Tibial nerve (tissue), 4 donors: ENCODE measurements around the gene PPP1R2B. TPM values are rescaled to one million over a fixed set of nuclear protein-coding genes. Genes with fewer than 3 reads are reported as not detected.

Experiments
- DNase-seq, 2 donors: peaks; one replicate each; pipeline ENCODE4 v3.0.0-alpha.2; 2019; ENCODE audit warnings: low spot score in 2 of 2
- H3K27ac ChIP-seq, 4 donors: fragments of 200-600 bp; sonication (generic) in 3 of 4; one replicate each; pipeline ENCODE4 v1.5.1; 2017 to 2019; ENCODE audit warnings: mild to moderate bottlenecking in 1 of 4
- H3K27me3 ChIP-seq, 2 donors: fragments of 200-600 bp; sonication (generic) in 1 of 2; one replicate each; pipeline versions ENCODE4 v1.5.1 to v1.6.0; 2017 to 2019
- H3K36me3 ChIP-seq, 3 donors: fragments of 200-600 bp; sonication (generic); one replicate each; pipeline ENCODE4 v1.5.1; 2018 to 2019
- H3K4me1 ChIP-seq, 4 donors: fragments of 200-600 bp; sonication (generic) in 3 of 4; one replicate each; pipeline ENCODE4 v1.5.1; 2017 to 2019
- H3K4me3 ChIP-seq, 4 donors: fragments of 200-600 bp; sonication (generic) in 3 of 4; one replicate each; pipeline ENCODE4 v1.5.1; 2017 to 2019; ENCODE audit warnings: mild to moderate bottlenecking in 1 of 4, moderate library complexity in 1 of 4
- H3K9me3 ChIP-seq, 4 donors: fragments of 200-600 bp; sonication (generic) in 3 of 4; one replicate each; pipeline ENCODE4 v1.5.1; 2017 to 2019
- EP300 ChIP-seq, 2 donors: sonication (generic); formaldehyde crosslinking; IDR thresholded peaks; one replicate each; pipeline ENCODE4 v1.6.1; 2017; ENCODE audit warnings: antibody characterized with exemption in 2 of 2, mild to moderate bottlenecking in 1 of 2
- POLR2A ChIP-seq, 2 donors: fragments of 450-650 bp; IDR thresholded peaks; one replicate each; pipeline ENCODE4 v1.6.1; 2017; ENCODE audit warnings: antibody characterized with exemption in 2 of 2, mild to moderate bottlenecking in 2 of 2, moderate library complexity in 2 of 2
- WGBS, 2 donors: methylation state at CpG; one replicate each; pipeline ENCODE4 v1.1.5; 2018; 5-methylcytosine and 5-hydroxymethylcytosine counted together
- total RNA-seq, 4 donors: library from RNA; depleted of rRNA; stranded (reverse); fragments of >200 nt; gene quantifications; one replicate each; pipeline ENCODE4 v1.1.0, GENCODE V29; 2016
- TF ChIP-seq, protein P1 (sequence below), 5 experiments: fragments of 200-600 bp in 3 of 5; fragments of 450-650 bp in 2 of 5; sonication (generic) in 3 of 5; IDR thresholded peaks; one replicate each; pipeline ENCODE4 v1.5.1; 2016 to 2019; ENCODE audit warnings: antibody characterized with exemption in 5 of 5, mild to moderate bottlenecking in 3 of 5, moderate library complexity in 2 of 5

PPP1R2B gene
- total RNA-seq, 4 donors from 2014 or later: not detected

DNA sequence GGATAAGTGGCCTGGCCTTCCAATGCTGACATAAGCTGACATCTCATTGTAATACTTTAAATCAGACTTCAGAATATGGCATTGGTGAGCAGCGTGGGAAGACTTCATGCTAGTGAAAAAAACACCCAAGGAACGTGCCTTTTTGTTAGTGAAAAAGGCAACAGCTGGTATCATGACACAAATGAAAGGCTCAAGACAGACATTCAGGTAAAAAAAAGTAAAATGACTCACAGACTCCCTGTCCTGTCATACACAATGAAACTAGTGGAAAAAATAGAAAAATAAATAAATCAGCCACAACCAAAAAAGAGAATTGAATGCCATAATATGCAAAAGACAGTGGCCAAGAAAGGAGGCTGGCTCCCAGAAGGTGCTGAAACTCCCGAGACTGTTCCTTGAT, 24.4 kb upstream of the PPP1R2B start:
- 79 to 82% methylated on average over 3 of the region's 3 CpGs for WGBS, 2 donors
- no peaks in the 10 kb centered on the region for H3K36me3 ChIP-seq
- H3K9me3 ChIP-seq: peaks cover 0 to 5% (median 0%) of the 10 kb centered on the region in 4 donors
- H3K4me3 ChIP-seq: no peak overlapping the region
- TF ChIP-seq, protein P1, sequence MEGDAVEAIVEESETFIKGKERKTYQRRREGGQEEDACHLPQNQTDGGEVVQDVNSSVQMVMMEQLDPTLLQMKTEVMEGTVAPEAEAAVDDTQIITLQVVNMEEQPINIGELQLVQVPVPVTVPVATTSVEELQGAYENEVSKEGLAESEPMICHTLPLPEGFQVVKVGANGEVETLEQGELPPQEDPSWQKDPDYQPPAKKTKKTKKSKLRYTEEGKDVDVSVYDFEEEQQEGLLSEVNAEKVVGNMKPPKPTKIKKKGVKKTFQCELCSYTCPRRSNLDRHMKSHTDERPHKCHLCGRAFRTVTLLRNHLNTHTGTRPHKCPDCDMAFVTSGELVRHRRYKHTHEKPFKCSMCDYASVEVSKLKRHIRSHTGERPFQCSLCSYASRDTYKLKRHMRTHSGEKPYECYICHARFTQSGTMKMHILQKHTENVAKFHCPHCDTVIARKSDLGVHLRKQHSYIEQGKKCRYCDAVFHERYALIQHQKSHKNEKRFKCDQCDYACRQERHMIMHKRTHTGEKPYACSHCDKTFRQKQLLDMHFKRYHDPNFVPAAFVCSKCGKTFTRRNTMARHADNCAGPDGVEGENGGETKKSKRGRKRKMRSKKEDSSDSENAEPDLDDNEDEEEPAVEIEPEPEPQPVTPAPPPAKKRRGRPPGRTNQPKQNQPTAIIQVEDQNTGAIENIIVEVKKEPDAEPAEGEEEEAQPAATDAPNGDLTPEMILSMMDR (IDR thresholded peaks at IDR 0.05): no peak
- TF ChIP-seq POLR2A (IDR thresholded peaks at IDR 0.05) (no peak), EP300 (IDR thresholded peaks at IDR 0.05) (no peak)
- no peak for DNase-seq
- H3K4me1 ChIP-seq: no peaks in the 10 kb centered on the region
- no peaks in the 10 kb centered on the region for H3K27me3 ChIP-seq
- no peak overlapping the region for H3K27ac ChIP-seq

DNA sequence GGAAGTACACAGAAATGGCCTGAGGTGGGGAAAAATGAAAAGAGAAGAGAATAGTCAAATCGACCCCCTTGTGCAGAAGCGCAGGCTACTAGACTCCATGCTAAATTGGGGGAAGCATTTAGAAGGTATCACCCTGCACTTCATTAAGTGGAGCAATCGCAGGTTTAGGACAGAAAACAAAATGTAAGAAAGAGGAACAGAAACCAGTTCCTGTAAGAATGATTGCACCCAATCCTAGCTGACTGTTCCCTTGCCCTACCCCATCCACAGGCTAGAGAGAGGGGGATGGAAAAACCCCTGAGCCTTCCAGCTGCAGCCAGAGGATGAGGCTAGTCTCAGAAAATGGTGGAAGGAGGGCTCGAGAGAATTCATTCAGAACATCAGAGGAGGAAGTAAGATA, 23.9 kb upstream of the PPP1R2B start:
- Histone ChIP-seq H3K9me3 (peaks cover 0 to 5% (median 0%) of the 10 kb centered on the region in 4 donors), H3K4me3 (no peak overlapping the region), H3K27ac (no peak overlapping the region), H3K4me1 (no peaks in the 10 kb centered on the region), H3K36me3 (no peaks in the 10 kb centered on the region), H3K27me3 (no peaks in the 10 kb centered on the region)
- no peak for DNase-seq
- 78 to 85% methylated on average over 4 of the region's 4 CpGs for WGBS, 2 donors
- no peak for TF ChIP-seq EP300 (IDR thresholded peaks at IDR 0.05)
- no peak for TF ChIP-seq POLR2A (IDR thresholded peaks at IDR 0.05)
- TF ChIP-seq, protein P1 (IDR thresholded peaks at IDR 0.05): no peak

DNA sequence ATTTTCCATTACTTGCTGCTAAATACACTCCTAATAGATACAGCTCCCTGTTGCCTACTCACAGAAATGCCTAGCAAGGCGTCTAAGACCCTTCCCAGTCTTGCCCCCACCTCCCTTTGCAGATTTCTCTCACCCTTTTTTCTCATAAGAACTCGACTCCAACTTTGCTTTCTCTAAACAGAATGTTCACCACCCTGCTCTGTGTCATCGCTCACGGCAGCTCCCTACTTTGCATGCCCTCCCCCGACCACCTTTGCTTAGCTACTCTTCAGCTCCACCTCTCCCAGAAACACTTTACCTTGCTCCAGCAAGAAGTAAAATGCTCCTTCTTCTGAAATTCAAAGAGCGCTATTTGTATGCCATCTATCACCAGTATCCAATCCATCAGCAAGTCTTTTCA, 15.2 kb upstream of the PPP1R2B start:
- 81 to 87% methylated on average over 6 of the region's 6 CpGs for WGBS, 2 donors

DNA sequence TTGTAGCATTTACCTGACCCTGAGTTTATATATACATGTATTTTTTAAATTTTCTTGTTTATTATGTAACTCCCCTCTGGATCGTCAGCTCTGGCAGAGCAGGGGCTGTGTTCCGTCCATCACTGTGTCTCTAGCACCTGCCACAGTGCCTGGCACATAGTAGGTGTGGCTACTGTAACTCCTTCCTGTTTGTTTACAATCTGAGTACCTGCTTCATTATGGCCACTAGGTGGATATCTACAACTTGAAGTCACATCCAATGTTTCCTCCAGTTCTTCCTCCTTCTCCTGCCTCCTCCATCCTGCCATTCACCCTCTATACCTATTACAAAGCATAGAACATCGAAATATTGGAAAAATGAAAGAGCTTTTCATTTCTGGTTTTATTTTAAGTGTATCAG, 14.2 kb upstream of the PPP1R2B start:
- TF ChIP-seq, protein P1 (IDR thresholded peaks at IDR 0.05): no peak
- TF ChIP-seq EP300 (IDR thresholded peaks at IDR 0.05): no peak
- TF ChIP-seq POLR2A (IDR thresholded peaks at IDR 0.05): no peak
- no peak for DNase-seq
- no peaks in the 10 kb centered on the region for H3K27me3 ChIP-seq
- no peak overlapping the region for H3K27ac ChIP-seq
- WGBS, 2 donors: 81 to 85% methylated on average over 3 of the region's 3 CpGs
- H3K36me3 ChIP-seq: no peaks in the 10 kb centered on the region
- no peaks in the 10 kb centered on the region for H3K4me1 ChIP-seq
- H3K4me3 ChIP-seq: no peak overlapping the region
- H3K9me3 ChIP-seq: no peaks in the 10 kb centered on the region

More for the DNA sequence above, 15.2 kb upstream of the PPP1R2B start:
- no peak for TF ChIP-seq POLR2A (IDR thresholded peaks at IDR 0.05)
- no peak for TF ChIP-seq EP300 (IDR thresholded peaks at IDR 0.05)
- TF ChIP-seq, protein P1 (IDR thresholded peaks at IDR 0.05): no peak
- H3K27me3 ChIP-seq: no peaks in the 10 kb centered on the region
- no peaks in the 10 kb centered on the region for H3K9me3 ChIP-seq
- no peaks in the 10 kb centered on the region for H3K36me3 ChIP-seq
- H3K27ac ChIP-seq: no peak overlapping the region
- no peak for DNase-seq
- H3K4me3 ChIP-seq: no peak overlapping the region
- no peaks in the 10 kb centered on the region for H3K4me1 ChIP-seq

DNA sequence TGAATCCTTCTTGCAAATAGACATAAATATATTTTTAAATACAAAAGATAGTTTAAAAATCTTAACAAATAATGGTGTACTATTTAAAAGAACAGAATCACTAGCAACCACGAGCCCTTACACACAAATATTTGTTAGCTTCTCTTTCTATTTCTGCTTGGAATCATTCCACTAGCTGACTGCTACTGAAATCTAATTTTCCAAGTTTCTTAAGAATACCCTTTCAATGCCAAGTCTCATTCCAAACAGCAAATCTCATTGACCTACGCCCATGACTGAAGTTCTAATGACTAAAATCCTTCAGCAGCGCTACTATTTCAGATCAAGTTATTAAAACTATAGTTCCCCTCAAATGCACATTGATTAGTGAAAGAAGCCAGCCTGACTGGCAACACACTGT, 13.2 kb upstream of the PPP1R2B start:
- Histone ChIP-seq H3K9me3 (no peaks in the 10 kb centered on the region), H3K27me3 (no peaks in the 10 kb centered on the region), H3K27ac (no peak overlapping the region), H3K4me3 (no peak overlapping the region), H3K4me1 (no peaks in the 10 kb centered on the region), H3K36me3 (no peaks in the 10 kb centered on the region)
- 36 to 37% methylated on average over 3 of the region's 3 CpGs for WGBS, 2 donors
- no peak for TF ChIP-seq POLR2A (IDR thresholded peaks at IDR 0.05)
- TF ChIP-seq, protein P1 (IDR thresholded peaks at IDR 0.05): no peak
- TF ChIP-seq EP300 (IDR thresholded peaks at IDR 0.05): no peak
- DNase-seq: no peak
